SK-N-SH (cell line): ENCODE data around the gene MFSD12. TPM values are rescaled to one million over a fixed set of nuclear protein-coding genes. Genes with fewer than 3 reads are reported as not detected.

Experiments used
- CTCF ChIA-PET: fragments of 300-600, 350-600 bp; formaldehyde crosslinking; extraction: SDS; loops from one replicate; lab custom pipeline; 2021; lab: Yijun Ruan, JAX
- POLR2A ChIA-PET: fragments of 350-600 bp; sonication (Branson Sonifier 250); formaldehyde crosslinking; extraction: SDS; loops from one replicate; lab custom pipeline; 2020; ENCODE audit warnings: antibody characterized with exemption, inconsistent platforms; lab: Yijun Ruan, JAX
- DNase-seq: peaks from one replicate; pipeline ENCODE4 v3.0.0; 2012
- H2AFZ ChIP-seq: fragments of 200-600 bp; sonication (generic); 2 replicates; pipeline ENCODE4 v1.8.1; 2016; ENCODE audit warnings: antibody characterized with exemption, mild to moderate bottlenecking, low read depth
- H3F3A ChIP-seq: fragments of 200-600 bp; sonication (generic); replicated peaks from 2 replicates; pipeline ENCODE3; 2016; ENCODE audit warnings: antibody characterized with exemption, mild to moderate bottlenecking; ENCODE audit not compliant: insufficient read depth
- H3K27ac ChIP-seq, 2 experiments: fragments of 200-500 bp in 1 of 2; fragments of 200-600 bp in 1 of 2; sonication (Bioruptor generic) in 1 of 2; sonication (generic), shearing (Covaris generic) in 1 of 2; 2 replicates each; pipeline versions ENCODE4 v1.5.1 to v1.6.1; 2014 to 2016; ENCODE audit warnings: low read depth in 2 of 2, inconsistent platforms in 1 of 2, low read length in 1 of 2, mild to moderate bottlenecking in 1 of 2, mixed read lengths in 1 of 2
- H3K27me3 ChIP-seq: fragments of 200-600 bp; sonication (generic), shearing (Covaris generic); 2 replicates; pipeline ENCODE4 v1.6.1; 2016; ENCODE audit warnings: mixed run types; ENCODE audit not compliant: insufficient read depth
- H3K36me3 ChIP-seq, 2 experiments: fragments of 200-500 bp in 1 of 2; fragments of 200-600 bp in 1 of 2; sonication (Bioruptor generic) in 1 of 2; sonication (generic) in 1 of 2; replicated peaks in 1 of 2; 2 replicates each; pipeline versions ENCODE3 to v1.5.1; 2014 to 2016; ENCODE audit warnings: low read length in 1 of 2, mild to moderate bottlenecking in 1 of 2; ENCODE audit not compliant: insufficient read depth in 2 of 2, control insufficient read depth in 1 of 2
- H3K4me1 ChIP-seq, 2 experiments: fragments of 200-500 bp in 1 of 2; fragments of 200-600 bp in 1 of 2; sonication (Bioruptor generic) in 1 of 2; sonication (generic), shearing (Covaris generic) in 1 of 2; 2 replicates each; pipeline versions ENCODE4 v1.5.1 to v1.6.1; 2014 to 2016; ENCODE audit warnings: low read depth in 1 of 2, low read length in 1 of 2, mixed run types in 1 of 2; ENCODE audit not compliant: insufficient read depth in 2 of 2, control insufficient read depth in 1 of 2
- H3K4me2 ChIP-seq: fragments of 200-600 bp; sonication (generic), shearing (Covaris generic); 2 replicates; pipeline ENCODE4 v1.6.1; 2017; ENCODE audit warnings: mixed run types
- H3K4me3 ChIP-seq, 2 experiments: fragments of 200-500 bp in 1 of 2; fragments of 200-600 bp in 1 of 2; sonication (Bioruptor generic) in 1 of 2; sonication (generic), shearing (Covaris generic) in 1 of 2; 2 replicates each; pipeline versions ENCODE4 v1.5.1 to v1.8.1; 2014 to 2016; ENCODE audit warnings: low read depth in 2 of 2, inconsistent platforms in 1 of 2, low read length in 1 of 2, mild to moderate bottlenecking in 1 of 2, mixed read lengths in 1 of 2, moderate library complexity in 1 of 2
- H3K79me2 ChIP-seq: fragments of 200-600 bp; sonication (generic); 2 replicates; pipeline ENCODE4 v1.8.1; 2017; ENCODE audit warnings: mild to moderate bottlenecking; ENCODE audit not compliant: insufficient read depth
- H3K9ac ChIP-seq: fragments of 200-600 bp; sonication (generic); 2 replicates; pipeline ENCODE4 v1.6.1; 2017; ENCODE audit warnings: mixed run types
- H3K9me2 ChIP-seq: fragments of 200-600 bp; sonication (generic); 2 replicates; pipeline ENCODE4 v1.6.1; 2017; ENCODE audit warnings: mixed run types
- H3K9me3 ChIP-seq: fragments of 200-600 bp; sonication (generic); 2 replicates; pipeline ENCODE4 v1.6.1; 2017; ENCODE audit warnings: mixed run types, mild to moderate bottlenecking, moderate library complexity
- H4K20me1 ChIP-seq: fragments of 200-600 bp; sonication (generic); 2 replicates; pipeline ENCODE4 v1.6.1; 2017; ENCODE audit warnings: mild to moderate bottlenecking, mixed run types; ENCODE audit not compliant: insufficient read depth
- CTCF ChIP-seq: fragments of 200-600 bp; sonication (generic); IDR thresholded peaks from 2 replicates; pipeline ENCODE4 v1.6.1; 2017; ENCODE audit warnings: antibody characterized with exemption, mild to moderate bottlenecking, moderate library complexity
- ELF1 ChIP-seq: IDR thresholded peaks from 2 replicates; pipeline ENCODE4 v1.4.0; 2012
- FOSL2 ChIP-seq: IDR thresholded peaks from 2 replicates; pipeline ENCODE4 v1.4.0; 2012; ENCODE audit warnings: low read depth, mild to moderate bottlenecking, moderate library complexity, borderline replicate concordance
- FOXJ3 ChIP-seq: sonication (generic); formaldehyde crosslinking; IDR thresholded peaks from 2 replicates; pipeline ENCODE4 v1.5.1; 2020; ENCODE audit warnings: mild to moderate bottlenecking, missing genetic modification reagents
- FOXM1 ChIP-seq: IDR thresholded peaks from 2 replicates; pipeline ENCODE4 v1.4.0; 2012; ENCODE audit warnings: low read depth, mild to moderate bottlenecking
- GABPA ChIP-seq: IDR thresholded peaks from 2 replicates; pipeline ENCODE4 v1.4.0; 2012; ENCODE audit warnings: low read depth, mild to moderate bottlenecking
- GATA2 ChIP-seq: sonication (generic); formaldehyde crosslinking; IDR thresholded peaks from 2 replicates; pipeline ENCODE4 v1.5.0; 2020; ENCODE audit warnings: mild to moderate bottlenecking, missing genetic modification reagents
- JUND ChIP-seq: IDR thresholded peaks from 2 replicates; pipeline ENCODE4 v1.4.0; 2012
- MAX ChIP-seq: IDR thresholded peaks from 2 replicates; pipeline ENCODE4 v1.4.0; 2012; ENCODE audit warnings: low read depth
- NRF1 ChIP-seq: IDR thresholded peaks from 2 replicates; pipeline ENCODE4 v1.6.1; 2012; ENCODE audit warnings: low read depth, mild to moderate bottlenecking, low read length
- PBX3 ChIP-seq: IDR thresholded peaks from 2 replicates; pipeline ENCODE4; 2012
- RAD21 ChIP-seq: IDR thresholded peaks from 2 replicates; pipeline ENCODE4 v1.6.1; 2012; ENCODE audit warnings: mild to moderate bottlenecking, low read length
- REST ChIP-seq: IDR thresholded peaks from 2 replicates; pipeline ENCODE4 v1.6.1; 2012; ENCODE audit warnings: mild to moderate bottlenecking, low read depth, low read length, moderate library complexity
- RFX5 ChIP-seq: IDR thresholded peaks from 2 replicates; pipeline ENCODE4 v1.6.1; 2012; ENCODE audit warnings: mild to moderate bottlenecking, improper control_type of control experiment, low read length
- RXRA ChIP-seq: IDR thresholded peaks from 2 replicates; pipeline ENCODE4 v1.4.0; 2012; ENCODE audit warnings: low read depth, mild to moderate bottlenecking, borderline replicate concordance
- SIN3A ChIP-seq: IDR thresholded peaks from 2 replicates; pipeline ENCODE4 v1.6.1; 2012; ENCODE audit warnings: low read depth, mild to moderate bottlenecking, low read length, moderate library complexity, borderline replicate concordance
- SMC3 ChIP-seq: IDR thresholded peaks from 2 replicates; pipeline ENCODE4 v1.6.1; 2012; ENCODE audit warnings: low read depth, low read length, improper control_type of control experiment
- USF1 ChIP-seq: IDR thresholded peaks from 2 replicates; pipeline ENCODE4 v1.4.0; 2012; ENCODE audit warnings: low read depth, borderline replicate concordance
- WGBS: methylation state at CpG from one replicate; pipeline ENCODE4 v1.1.6; 2017; ENCODE audit warnings: low lambda C conversion rate; 5-methylcytosine and 5-hydroxymethylcytosine counted together
- polyA plus RNA-seq, 3 experiments: library from polyadenylated mRNA; depleted of rRNA; stranded (reverse); fragments of >200 nt; gene quantifications; 2 replicates each; pipeline ENCODE4 v1.2.3, GENCODE V29; 2012

MFSD12 gene
- polyA plus RNA-seq, 1 of the 3 experiments (the other 2 are of a cell fraction) = 53.3 TPM

- peaks cover 13% of the 10 kb centered on the region for H3F3A ChIP-seq
- POLR2A ChIA-PET = interaction anchor here (0.5 kb wide), 1 partner anchor 256 kb away, joined by 3 read pairs; no protein-coding TSS in a partner anchor
- TF ChIP-seq SIN3A = no peak
- no peak for TF ChIP-seq FOSL2
- TF ChIP-seq FOXM1 = no peak
- no peak for TF ChIP-seq GABPA
- TF ChIP-seq USF1 = no peak
- TF ChIP-seq RAD21 = no peak
- no peak for TF ChIP-seq CTCF
- TF ChIP-seq PBX3 = no peak
- no peak for TF ChIP-seq ELF1
- TF ChIP-seq MAX = no peak
- no peak for TF ChIP-seq GATA2 (CRISPR knock-in tag)
- TF ChIP-seq, all 33 proteins: peak for 0
- H3K9ac ChIP-seq = no peak overlapping the region
- H3K4me3 ChIP-seq = no peak overlapping the region
- peaks cover 7 to 9% of the 10 kb centered on the region in 2 experiments; a peak in 2 of 4 replicates for H3K4me1 ChIP-seq
- WGBS = 95% methylated on average over 4 of the region's 17 CpGs
- H2AFZ ChIP-seq = no peak overlapping the region
- no peak overlapping the region for H3K4me2 ChIP-seq
- CTCF ChIA-PET = interaction anchor here (0.9 kb wide), 2 partner anchors 8 to 32 kb away, joined by 3 read pairs; no protein-coding TSS in a partner anchor
- H4K20me1 ChIP-seq = peaks cover 96% of the 10 kb centered on the region
- H3K9me3 ChIP-seq = no peaks in the 10 kb centered on the region
- peaks cover 0 to 7% of the 10 kb centered on the region in 2 experiments for H3K36me3 ChIP-seq
- DNase-seq = no peak
- no peak overlapping the region for H3K27ac ChIP-seq
- H3K79me2 ChIP-seq = peaks cover 100% of the 10 kb centered on the region
- no peaks in the 10 kb centered on the region for H3K9me2 ChIP-seq
- no peaks in the 10 kb centered on the region for H3K27me3 ChIP-seq
These were observed 44.7 kb downstream of the MFSD12 start for GRCh38 chr19:3512562-3513228.

GRCh38 chr19:3511506-3512251 lies 45.7 kb downstream of the MFSD12 start:
- ChIA-PET POLR2A (no interaction called here), CTCF (interaction anchor here (2.0 kb wide), 1 partner anchor 33 kb away, joined by 7 read pairs; no protein-coding TSS in a partner anchor)
- Histone ChIP-seq H3K27me3 (no peaks in the 10 kb centered on the region), H3K36me3 (peaks cover 0 to 7% of the 10 kb centered on the region in 2 experiments), H3K4me3 (no peak overlapping the region), H3K9me3 (no peaks in the 10 kb centered on the region), H3K9ac (no peak overlapping the region), H3K4me1 (peaks cover 7 to 12% of the 10 kb centered on the region in 2 experiments; a peak in 2 of 4 replicates), H3K79me2 (peaks cover 100% of the 10 kb centered on the region), H3F3A (peaks cover 13% of the 10 kb centered on the region), H3K9me2 (no peaks in the 10 kb centered on the region), H2AFZ (no peak overlapping the region), H3K4me2 (no peak overlapping the region), H3K27ac (no peak overlapping the region), H4K20me1 (peaks cover 89% of the 10 kb centered on the region)
- DNase-seq = no peak
- 97% methylated on average over 25 of the region's 26 CpGs for WGBS
- TF ChIP-seq RXRA (no peak), RFX5 (no peak), SMC3 (no peak), REST (no peak), FOXJ3 (CRISPR knock-in tag) (no peak), JUND (no peak), NRF1 (no peak), USF1 (no peak), SIN3A (no peak)
